Transverse colon (tissue), 4 donors: ENCODE results near the gene TMEM209. TPM values are rescaled to one million over a fixed set of nuclear protein-coding genes. Genes with fewer than 3 reads are reported as not detected.
"Not testable (repeated sequence)": the region's sequence is repeated elsewhere in the genome, so short reads cannot be mapped to it uniquely, and the experiment has no call there.

ENCODE experiments used
- DNase-seq: peaks from one replicate; pipeline ENCODE4 v3.0.0-alpha.2; 2019
- H3K27ac ChIP-seq, 4 donors: fragments of 200-600 bp; sonication (generic); 2 replicates each; pipeline ENCODE4 v1.5.1; 2016 to 2018; ENCODE audit warnings: inconsistent platforms in 4 of 4
- H3K27me3 ChIP-seq: fragments of 200-600 bp; sonication (generic); 2 replicates; pipeline ENCODE4 v1.5.1; 2017; ENCODE audit warnings: inconsistent platforms
- H3K36me3 ChIP-seq, 4 donors: fragments of 200-600 bp; sonication (generic); 2 replicates each; pipeline ENCODE4 v1.5.1; 2017 to 2019; ENCODE audit warnings: inconsistent platforms in 4 of 4
- H3K4me1 ChIP-seq, 4 donors: fragments of 200-600 bp; sonication (generic); 2 replicates each; pipeline ENCODE4 v1.5.1; 2017 to 2020; ENCODE audit warnings: inconsistent platforms in 4 of 4
- H3K4me3 ChIP-seq, 4 donors: fragments of 200-600 bp; sonication (generic); 1 replicate in 1 of 4; 2 replicates in 3 of 4; pipeline versions ENCODE4 v1.5.1 to v1.6.1; 2017 to 2019; ENCODE audit warnings: inconsistent platforms in 4 of 4
- H3K9me3 ChIP-seq, 2 donors: fragments of 200-600 bp; sonication (generic); 2 replicates each; pipeline ENCODE4 v1.5.1; 2017 to 2019; ENCODE audit warnings: inconsistent platforms in 2 of 2
- CTCF ChIP-seq, 5 experiments: fragments of 200-600 bp in 3 of 5; fragments of 450-650 bp in 2 of 5; sonication (generic) in 3 of 5; IDR thresholded peaks; 1 replicate in 2 of 5; 2 replicates in 3 of 5; pipeline ENCODE4 v1.5.1; 2016 to 2017; ENCODE audit warnings: antibody characterized with exemption in 5 of 5, inconsistent platforms in 3 of 5, mild to moderate bottlenecking in 2 of 5, moderate library complexity in 1 of 5
- EP300 ChIP-seq: sonication (generic); formaldehyde crosslinking; IDR thresholded peaks from one replicate; pipeline ENCODE4 v1.6.1; 2017; ENCODE audit warnings: antibody characterized with exemption, low read depth
- POLR2A ChIP-seq: fragments of 450-650 bp; IDR thresholded peaks from one replicate; pipeline ENCODE4 v1.6.1; 2016; ENCODE audit warnings: antibody characterized with exemption, mild to moderate bottlenecking, moderate library complexity
- POLR2AphosphoS5 ChIP-seq, 3 donors: sonication (generic); formaldehyde crosslinking; IDR thresholded peaks; one replicate each; pipeline ENCODE4 v1.6.1; 2016; ENCODE audit warnings: antibody characterized with exemption in 3 of 3
- WGBS, 2 donors: methylation state at CpG; one replicate each; pipeline ENCODE4 v1.1.5; 2018; ENCODE audit warnings: low coverage in 1 of 2; 5-methylcytosine and 5-hydroxymethylcytosine counted together
- in situ Hi-C, 4 donors: fragments of 200-750 bp; cut with MboI; loops; one replicate each; pipeline versions ENCODE4 v1.15.0 to v1.15.1; 2017; ENCODE audit warnings: low sequenced_read_pairs in 3 of 4, low pct_ligation_motif_present in 1 of 4, low pct_unique_long_range_greater_than_20kb in 1 of 4
- intact Hi-C: fragments of 100-400 bp; cut with DNase I; formaldehyde crosslinking; loops from one replicate; pipeline ENCODE4 v1.15.1; 2023; ENCODE audit warnings: low total_unique reads
- total RNA-seq, 4 donors: library from RNA; depleted of rRNA; stranded (reverse); fragments of >200 nt; gene quantifications; one replicate each; pipeline ENCODE4 v1.1.0, GENCODE V29; 2016

The TMEM209 gene
- total RNA-seq, 4 donors from 2014 or later, result 8.6 to 57.5 (median 17.8) TPM

GRCh38 chr7:130191791-130192190, 13.4 kb downstream of the TMEM209 start:
- no peak overlapping the region for H3K4me3 ChIP-seq
- TF ChIP-seq EP300 (no peak), CTCF (IDR thresholded peaks at IDR 0.05) (no peak), POLR2A (no peak), POLR2AphosphoS5 (IDR thresholded peaks at IDR 0.05) (no peak)
- H3K27me3 ChIP-seq, result no peaks in the 10 kb centered on the region
- H3K4me1 ChIP-seq, result no peaks in the 10 kb centered on the region
- 85 to 92% methylated on average over 7 of the region's 7 CpGs for WGBS, 2 donors
- intact Hi-C loops, result no loop called here
- peaks cover 0 to 24% (median 10%) of the 10 kb centered on the region in 4 donors for H3K36me3 ChIP-seq
- no peak for DNase-seq
- in situ Hi-C loops, result no loop called here
- H3K9me3 ChIP-seq, result no peaks in the 10 kb centered on the region
- no peak overlapping the region for H3K27ac ChIP-seq

GRCh38 chr7:130189343-130189742, 15.9 kb downstream of the TMEM209 start:
- intact Hi-C loops, result no loop called here

GRCh38 chr7:130187360-130187759, 17.8 kb downstream of the TMEM209 start:
- WGBS, 2 donors, result 93 to 96% methylated on average over 2 of the region's 2 CpGs
- H3K4me3 ChIP-seq, result no peak overlapping the region
- no peak for TF ChIP-seq EP300
- no peak for TF ChIP-seq CTCF (IDR thresholded peaks at IDR 0.05)
- no peak for DNase-seq
- intact Hi-C loops, result no loop called here
- H3K36me3 ChIP-seq, result peaks cover 0 to 37% (median 17%) of the 10 kb centered on the region in 4 donors
- peaks cover 0 to 3% (median 0%) of the 10 kb centered on the region in 4 donors for H3K4me1 ChIP-seq
- H3K27me3 ChIP-seq, result no peaks in the 10 kb centered on the region
- H3K27ac ChIP-seq, result no peak overlapping the region
- in situ Hi-C loops, result no loop called here
- no peaks in the 10 kb centered on the region for H3K9me3 ChIP-seq

More at GRCh38 chr7:130189343-130189742, 15.9 kb downstream of the TMEM209 start:
- in situ Hi-C loops, result no loop called here
- H3K4me3 ChIP-seq, result no peak overlapping the region
- WGBS, 2 donors, result 78 to 100% methylated on average over 5 of the region's 5 CpGs
- no peak for DNase-seq
- no peaks in the 10 kb centered on the region for H3K27me3 ChIP-seq
- H3K27ac ChIP-seq, result no peak overlapping the region
- no peaks in the 10 kb centered on the region for H3K9me3 ChIP-seq
- peaks cover 0 to 3% (median 0%) of the 10 kb centered on the region in 4 donors for H3K4me1 ChIP-seq
- no peak for TF ChIP-seq CTCF (IDR thresholded peaks at IDR 0.05)
- no peak for TF ChIP-seq POLR2AphosphoS5 (IDR thresholded peaks at IDR 0.05)
- no peak for TF ChIP-seq POLR2A
- TF ChIP-seq EP300, result no peak
- peaks cover 0 to 30% (median 11%) of the 10 kb centered on the region in 4 donors for H3K36me3 ChIP-seq

GRCh38 chr7:130184349-130184748, 20.9 kb downstream of the TMEM209 start:
- intact Hi-C loops, result not testable (repeated sequence)

GRCh38 chr7:130182990-130183389, 22.2 kb downstream of the TMEM209 start:
- no peak overlapping the region for H3K4me3 ChIP-seq
- WGBS, 2 donors, result 55 to 57% methylated on average over 2 of the region's 2 CpGs
- peaks cover 0 to 64% (median 28%) of the 10 kb centered on the region in 4 donors for H3K36me3 ChIP-seq
- no peaks in the 10 kb centered on the region for H3K27me3 ChIP-seq
- no peak for DNase-seq
- H3K4me1 ChIP-seq, result peaks cover 0 to 3% (median 0%) of the 10 kb centered on the region in 4 donors
- H3K9me3 ChIP-seq, result no peaks in the 10 kb centered on the region
- intact Hi-C loops, result no loop called here
- in situ Hi-C loops, result no loop called here
- H3K27ac ChIP-seq, result no peak overlapping the region
- TF ChIP-seq CTCF (IDR thresholded peaks at IDR 0.05) (no peak), POLR2AphosphoS5 (IDR thresholded peaks at IDR 0.05) (no peak), POLR2A (no peak), EP300 (no peak)

More at GRCh38 chr7:130184349-130184748, 20.9 kb downstream of the TMEM209 start:
- in situ Hi-C loops, H3K9me3 ChIP-seq, DNase-seq, H3K27ac ChIP-seq, H3K27me3 ChIP-seq, H3K4me1 ChIP-seq, H3K4me3 ChIP-seq: not testable (repeated sequence)
- 75 to 97% methylated on average over 5 of the region's 5 CpGs for WGBS, 2 donors
- H3K36me3 ChIP-seq, result peaks cover 0 to 51% (median 22%) of the 10 kb centered on the region in 4 donors
